ENCODE results near the gene LCE3A. TPM values are rescaled to one million over a fixed set of nuclear protein-coding genes. Genes with fewer than 3 reads are reported as not detected.
A peak's percentile ranks its signal among the peaks of the same experiment; 100 is the strongest.

Gene LCE3A
- total and polyA plus RNA-seq, 10 of the 15 experiments (the other 5 are each of a cell fraction or from before 2014, with no cell fraction given): not detected

DNA sequence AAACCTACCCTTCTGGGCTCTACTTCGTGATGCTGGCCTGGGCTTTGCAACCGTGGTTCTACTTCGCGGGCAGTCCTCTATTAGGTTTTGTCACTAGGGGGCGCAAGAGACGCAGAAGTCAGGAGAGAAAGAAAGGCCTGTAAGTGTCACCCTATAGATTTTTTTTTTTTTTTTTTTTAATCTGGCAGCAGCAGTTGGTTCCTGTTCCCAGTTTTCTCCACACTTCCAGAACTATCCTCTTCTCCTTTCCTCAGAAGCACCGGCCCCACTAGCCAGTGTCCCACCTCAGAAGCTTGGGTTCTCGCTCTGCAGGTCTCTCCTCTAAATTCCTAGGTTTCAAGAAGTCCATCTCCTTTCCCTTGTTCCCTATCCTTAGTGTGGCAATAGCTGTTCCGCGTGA is 31.2 kb upstream of the LCE3A start (continued):
- TF ChIP-seq ZNF592 (IDR thresholded peaks at IDR 0.05): no peak
- no peak for TF ChIP-seq TCF3 (IDR thresholded peaks at IDR 0.05; ENCODE audit: borderline replicate concordance, insufficient read depth, low read depth, low read length)
- TF ChIP-seq CREB1 (IDR thresholded peaks at IDR 0.05; ENCODE audit: low read depth): no peak
- TF ChIP-seq IRF3 (IDR thresholded peaks at IDR 0.05): no peak
- TF ChIP-seq ZNF384 (IDR thresholded peaks at IDR 0.05; ENCODE audit: borderline replicate concordance, low read depth, low read length): peak; percentile 76
- TF ChIP-seq ZSCAN29 (IDR thresholded peaks at IDR 0.05): no peak
- no peak for TF ChIP-seq ETV6 (conservative IDR thresholded peaks at IDR 0.05 in 1 of 2, IDR thresholded peaks at IDR 0.05 in 1 of 2; ENCODE audit: borderline replicate concordance in 1 of 2, low read depth in 1 of 2)
- TF ChIP-seq CREM (IDR thresholded peaks at IDR 0.05; ENCODE audit: low read depth): no peak
- no peak for TF ChIP-seq EGR1 (IDR thresholded peaks at IDR 0.05; ENCODE audit: borderline replicate concordance in 1 of 2, low read depth in 2 of 2, low read length in 2 of 2)
- no peak for TF ChIP-seq RUNX3 (IDR thresholded peaks at IDR 0.05; ENCODE audit: low read length)
- peak; percentile 77 for TF ChIP-seq RAD21 (IDR thresholded peaks at IDR 0.05; ENCODE audit: insufficient read depth, low read depth, low read length)
- TF ChIP-seq STAT3 (IDR thresholded peaks at IDR 0.05; ENCODE audit: low read depth, low read length): no peak
- TF ChIP-seq YY1 (IDR thresholded peaks at IDR 0.05; ENCODE audit: low read depth, low read length): no peak
- no peak for TF ChIP-seq GABPA (IDR thresholded peaks at IDR 0.05; ENCODE audit: low read depth)
- no peak for TF ChIP-seq PAX8 (IDR thresholded peaks at IDR 0.05)
- no peak for TF ChIP-seq KDM1A (IDR thresholded peaks at IDR 0.05; ENCODE audit: borderline replicate concordance)
- TF ChIP-seq SUPT20H (IDR thresholded peaks at IDR 0.05; ENCODE audit: borderline replicate concordance, control insufficient read depth, low read depth, low read length): no peak
- no peak for TF ChIP-seq ZNF207 (IDR thresholded peaks at IDR 0.05; ENCODE audit: borderline replicate concordance)
- TF ChIP-seq USF1 (IDR thresholded peaks at IDR 0.05; ENCODE audit: borderline replicate concordance, extremely low read length, insufficient read depth, low read depth, low read length): no peak
